Cardiac muscle cell (in vitro differentiated cells and primary cell): Measurements from ENCODE around the gene ABCG2. TPM values are rescaled to one million over a fixed set of nuclear protein-coding genes. Genes with fewer than 3 reads are reported as not detected.

Experiments used
- DNase-seq, 2 donors: peaks; one replicate each; pipeline versions ENCODE4 v3.0.0 to v3.0.0-alpha.2; 2010 to 2017; ENCODE audit warnings: low read depth in 1 of 2, low spot score in 1 of 2
- H3K27ac ChIP-seq: fragments of 200-600 bp; sonication (generic); 2 replicates; pipeline ENCODE4 v1.5.1; 2016
- H3K27me3 ChIP-seq: fragments of 200-600 bp; sonication (generic); 2 replicates; pipeline ENCODE4 v1.6.0; 2016; ENCODE audit warnings: control low read depth
- H3K36me3 ChIP-seq: fragments of 200-600 bp; sonication (generic); 2 replicates; pipeline ENCODE4 v1.5.1; 2016; ENCODE audit warnings: control low read depth
- H3K4me1 ChIP-seq: fragments of 200-600 bp; sonication (generic); 2 replicates; pipeline ENCODE4 v1.8.1; 2017; ENCODE audit warnings: low read depth, mild to moderate bottlenecking, mixed run types
- H3K4me3 ChIP-seq: fragments of 200-600 bp; sonication (generic); 2 replicates; pipeline ENCODE4 v1.5.1; 2016; ENCODE audit warnings: mild to moderate bottlenecking
- H3K9me3 ChIP-seq: fragments of 200-600 bp; sonication (generic); 2 replicates; pipeline ENCODE4 v1.5.1; 2017; ENCODE audit warnings: low read depth, mild to moderate bottlenecking, control low read depth
- CTCF ChIP-seq: IDR thresholded peaks from 2 replicates; pipeline ENCODE4 v1.5.1; 2012; ENCODE audit warnings: low read depth, mild to moderate bottlenecking, low read length
- polyA plus RNA-seq: library from polyadenylated mRNA; unstranded; fragments of >200 nt; fragmentation: Nextera tagmentation; extraction: Ambion mirVana; gene quantifications from 2 replicates; pipeline ENCODE4 v1.2.1, GENCODE V29; 2016
- total RNA-seq: library from RNA; depleted of rRNA; stranded (reverse); fragments of >200 nt; gene quantifications from 2 replicates; pipeline ENCODE4 v1.2.3, GENCODE V29; 2016

The ABCG2 gene
- total and polyA plus RNA-seq, 2 experiments from 2014 or later: not detected

GRCh38 chr4:88060431-88060830, 98.0 kb downstream of the ABCG2 start:
- peaks cover 24% of the 10 kb centered on the region for H3K36me3 ChIP-seq
- peak overlapping the region; percentile 65 for H3K27ac ChIP-seq
- H3K4me3 ChIP-seq: no peak overlapping the region
- no peaks in the 10 kb centered on the region for H3K9me3 ChIP-seq
- DNase-seq: peak in 1 of 2 donors; percentile 18
- peaks cover 19% of the 10 kb centered on the region for H3K4me1 ChIP-seq
- no peaks in the 10 kb centered on the region for H3K27me3 ChIP-seq
- no peak for TF ChIP-seq CTCF

- H3K4me1 ChIP-seq: peaks cover 19% of the 10 kb centered on the region
- H3K27me3 ChIP-seq: no peaks in the 10 kb centered on the region
- H3K27ac ChIP-seq: peak overlapping the region; percentile 65
- no peaks in the 10 kb centered on the region for H3K9me3 ChIP-seq
- DNase-seq: no peak
- peaks cover 19% of the 10 kb centered on the region for H3K36me3 ChIP-seq
- TF ChIP-seq CTCF: no peak
- no peak overlapping the region for H3K4me3 ChIP-seq
Measured at GRCh38 chr4:88059766-88060165, 98.7 kb downstream of the ABCG2 start.

GRCh38 chr4:88058295-88058694, 100.1 kb downstream of the ABCG2 start:
- no peak overlapping the region for H3K27ac ChIP-seq
- DNase-seq: no peak
- no peaks in the 10 kb centered on the region for H3K9me3 ChIP-seq
- peaks cover 19% of the 10 kb centered on the region for H3K4me1 ChIP-seq
- no peaks in the 10 kb centered on the region for H3K27me3 ChIP-seq
- peaks cover 19% of the 10 kb centered on the region for H3K36me3 ChIP-seq
- H3K4me3 ChIP-seq: no peak overlapping the region
- TF ChIP-seq CTCF: no peak

GRCh38 chr4:88054901-88055300, 103.5 kb downstream of the ABCG2 start:
- Histone ChIP-seq H3K27ac (no peak overlapping the region), H3K9me3 (no peaks in the 10 kb centered on the region), H3K36me3 (peaks cover 37% of the 10 kb centered on the region), H3K4me3 (no peak overlapping the region), H3K4me1 (peaks cover 7% of the 10 kb centered on the region), H3K27me3 (no peaks in the 10 kb centered on the region)
- peak; percentile 46 to 59 for DNase-seq
- TF ChIP-seq CTCF: peak; percentile 50

- no peak for TF ChIP-seq CTCF
- Histone ChIP-seq H3K9me3 (no peaks in the 10 kb centered on the region), H3K36me3 (peaks cover 37% of the 10 kb centered on the region)
Measured at GRCh38 chr4:88054229-88054628, 104.2 kb downstream of the ABCG2 start.

GRCh38 chr4:88045021-88045420, 113.4 kb downstream of the ABCG2 start:
- Histone ChIP-seq H3K27ac (no peak overlapping the region), H3K4me1 (no peaks in the 10 kb centered on the region), H3K9me3 (no peaks in the 10 kb centered on the region), H3K4me3 (no peak overlapping the region), H3K27me3 (no peaks in the 10 kb centered on the region), H3K36me3 (peaks cover 50% of the 10 kb centered on the region)
- DNase-seq: no peak
- no peak for TF ChIP-seq CTCF

More at GRCh38 chr4:88054229-88054628, 104.2 kb downstream of the ABCG2 start:
- H3K27me3 ChIP-seq: no peaks in the 10 kb centered on the region
- no peak overlapping the region for H3K4me3 ChIP-seq
- peaks cover under 1% of the 10 kb centered on the region for H3K4me1 ChIP-seq
- DNase-seq: no peak
- no peak overlapping the region for H3K27ac ChIP-seq
